NCI-H345 (cell line): ENCODE results near the gene NOSIP.

Source experiments
- DNase-seq: peaks from one replicate; lab custom pipeline; 2025; lab: John Stamatoyannopoulos, UW

The NOSIP gene

DNA sequence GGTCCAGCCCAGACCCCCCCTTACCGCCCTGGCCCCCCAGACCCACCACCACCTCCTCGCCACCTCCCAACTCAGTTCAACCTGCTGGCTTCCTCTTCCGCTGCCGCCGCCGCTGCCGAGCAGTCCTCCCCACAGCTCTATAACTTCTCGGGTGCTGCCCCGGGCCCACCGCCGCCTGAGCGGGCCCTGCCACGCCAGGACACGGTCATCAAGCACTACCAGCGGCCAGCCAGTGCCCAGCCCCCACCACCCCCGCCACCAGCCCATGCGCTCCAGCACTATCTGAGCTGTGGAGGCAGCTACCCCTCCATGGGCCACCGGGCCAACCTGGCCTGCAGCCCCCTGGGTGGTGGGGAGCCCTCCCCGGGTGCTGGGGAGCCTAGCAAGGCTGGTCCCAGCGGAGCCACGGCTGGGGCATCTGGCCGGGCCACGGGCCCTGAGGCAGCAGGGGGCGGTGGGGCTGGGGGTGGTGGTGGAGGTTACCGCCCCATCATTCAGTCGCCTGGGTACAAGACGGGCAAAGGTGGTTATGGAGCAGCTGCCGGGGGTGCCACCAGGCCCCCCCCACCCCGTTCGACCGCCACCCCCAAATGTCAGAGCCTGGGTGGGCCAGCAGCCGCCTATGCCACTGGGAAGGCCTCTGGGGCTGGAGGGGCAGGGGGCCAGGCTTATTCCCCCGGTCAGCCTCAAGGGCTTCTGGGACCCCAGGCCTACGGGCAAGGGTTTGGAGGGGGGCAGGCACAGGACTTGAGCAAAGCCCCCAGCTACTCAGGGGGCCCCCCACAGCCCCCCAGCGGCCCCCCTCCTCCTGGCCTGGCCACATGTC, 14.8 kb upstream of the NOSIP start:
- no peak for DNase-seq

- no peak for DNase-seq
Measured at GRCh38 chr19:49594157-49594992, 14.0 kb upstream of the NOSIP start.

- DNase-seq = peak; percentile 11
Measured at GRCh38 chr19:49593233-49594113, 13.1 kb upstream of the NOSIP start.

DNA sequence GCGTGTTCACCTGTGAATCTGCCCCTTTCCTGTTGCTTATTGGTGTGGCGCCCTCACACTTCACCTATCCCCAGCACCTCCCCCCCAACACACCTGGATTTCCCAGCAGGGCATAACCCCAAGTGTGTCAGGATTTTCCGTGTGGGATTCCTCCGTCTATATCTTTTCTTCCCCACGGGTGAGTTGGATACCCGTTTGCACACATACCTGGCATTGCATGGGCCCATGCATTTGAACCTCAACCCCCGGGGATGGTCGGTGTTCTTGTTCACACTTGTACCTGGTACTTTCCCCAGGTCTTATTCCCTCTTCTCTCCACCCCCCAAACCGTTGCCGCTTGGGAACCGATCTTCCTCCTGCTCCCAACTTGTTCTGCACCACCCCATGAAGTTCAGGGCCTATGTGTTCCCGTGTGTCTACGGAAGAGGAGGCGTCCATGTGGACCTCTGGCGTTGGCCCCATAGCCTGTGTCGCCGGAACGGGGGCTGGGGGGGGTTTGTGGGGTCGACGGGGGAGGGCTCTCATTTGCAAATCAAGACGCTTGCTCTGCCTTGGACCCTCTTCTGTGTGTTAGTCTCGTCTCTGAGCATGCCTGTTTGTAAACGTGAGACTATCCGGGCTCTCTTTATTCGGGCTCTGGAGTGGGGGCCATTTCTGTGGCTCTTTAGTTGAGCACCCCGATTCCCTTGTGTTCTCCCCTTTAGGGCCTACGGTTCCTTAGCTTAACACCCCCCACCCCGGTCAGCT, 12.3 kb upstream of the NOSIP start:
- DNase-seq = no peak

- peak; percentile 57 for DNase-seq
Measured at GRCh38 chr19:49591731-49592485, 11.6 kb upstream of the NOSIP start.

DNA sequence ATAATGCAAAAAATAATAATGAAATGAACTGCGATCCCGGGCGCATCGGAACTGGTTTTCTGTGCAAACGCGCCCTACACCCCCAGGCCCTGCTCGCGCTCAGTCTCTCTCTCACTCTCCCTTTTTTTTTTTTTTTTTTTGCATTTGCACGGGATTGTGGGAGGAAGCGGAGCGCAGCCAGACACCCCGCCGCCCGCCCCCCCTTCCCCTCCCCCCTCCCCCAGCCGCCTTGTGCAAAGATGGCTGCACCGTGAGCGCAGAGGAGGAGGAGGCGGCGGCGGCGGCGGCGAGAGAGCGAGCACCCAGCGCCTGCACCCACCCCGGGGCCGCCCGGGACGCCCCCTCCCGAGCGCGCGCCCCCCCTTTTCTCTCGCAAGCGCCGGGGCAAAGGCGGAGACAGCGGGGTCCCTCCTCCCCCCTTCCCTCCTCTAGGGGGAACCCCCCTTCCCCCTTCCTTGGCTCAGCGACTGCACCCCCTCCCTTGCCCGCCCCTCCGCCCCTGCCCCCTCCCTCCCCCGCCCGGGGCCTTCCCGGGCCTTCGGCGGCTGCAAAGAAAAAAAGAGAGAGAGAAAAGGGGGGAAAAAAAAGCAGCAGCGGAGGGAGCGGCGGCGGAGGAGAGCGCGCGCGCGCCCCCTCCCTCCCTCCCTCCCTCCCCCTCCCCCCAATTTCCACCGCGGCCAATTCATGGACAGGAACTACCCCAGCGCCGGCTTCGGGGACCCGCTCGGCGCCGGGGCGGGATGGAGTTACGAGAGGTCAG, 10.8 kb upstream of the NOSIP start, which contains the start of gene PRR12:
Gene PRR12, plus strand, starts transcription at position 212 of the 760 bp plus-strand sequence. Its CDS starts 473 bp downstream, at position 685.
- DNase-seq = peak; percentile 65

- DNase-seq = peak; percentile 96
Measured at GRCh38 chr19:49590071-49590970, 10.0 kb upstream of the NOSIP start.

- DNase-seq = no peak
Measured at GRCh38 chr19:49589502-49589905, 9.1 kb upstream of the NOSIP start.

- DNase-seq = no peak
Measured at GRCh38 chr19:49588365-49589122, 8.2 kb upstream of the NOSIP start.

DNA sequence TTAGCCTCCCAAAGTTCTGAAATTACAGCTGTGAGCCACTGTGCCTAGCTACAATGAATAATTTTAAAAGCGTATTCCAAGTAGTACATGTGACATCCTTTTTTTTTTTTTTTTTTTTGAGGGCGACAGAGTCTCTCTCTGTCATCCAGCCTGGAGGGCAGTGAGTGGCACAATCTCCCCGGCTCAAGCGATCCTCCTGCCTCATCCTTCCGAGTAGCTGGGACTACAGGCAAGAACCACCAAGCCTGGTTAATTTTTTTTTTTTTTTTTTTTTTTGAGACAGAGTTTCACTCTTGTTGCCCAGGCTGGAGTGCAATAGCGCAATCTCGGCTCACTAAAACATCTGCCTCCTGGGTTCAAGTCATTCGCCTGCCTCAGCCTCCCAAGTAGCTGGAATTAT, 6.9 kb upstream of the NOSIP start:
- no peak for DNase-seq

DNA sequence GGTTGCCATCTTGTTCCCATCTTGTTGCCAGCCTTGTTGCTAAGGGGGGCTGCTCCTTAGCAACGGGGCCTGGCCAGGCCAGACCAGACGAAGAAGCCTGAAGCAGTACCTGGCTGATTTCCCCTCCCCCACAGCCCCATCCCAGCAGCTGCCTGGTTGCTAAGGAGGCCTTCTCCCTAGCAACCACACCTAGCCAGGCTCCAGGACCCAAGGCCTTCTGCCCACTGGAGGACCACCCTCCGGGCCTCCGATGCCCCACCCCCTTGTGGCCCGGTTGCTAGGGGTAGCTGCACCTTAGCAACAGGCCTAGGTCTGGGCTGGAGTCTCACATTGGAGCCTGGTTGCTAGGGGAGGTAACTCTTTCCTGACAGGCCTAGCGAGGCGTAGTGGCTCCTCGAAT, 4.7 kb upstream of the NOSIP start:
- peak; percentile 10 for DNase-seq

DNA sequence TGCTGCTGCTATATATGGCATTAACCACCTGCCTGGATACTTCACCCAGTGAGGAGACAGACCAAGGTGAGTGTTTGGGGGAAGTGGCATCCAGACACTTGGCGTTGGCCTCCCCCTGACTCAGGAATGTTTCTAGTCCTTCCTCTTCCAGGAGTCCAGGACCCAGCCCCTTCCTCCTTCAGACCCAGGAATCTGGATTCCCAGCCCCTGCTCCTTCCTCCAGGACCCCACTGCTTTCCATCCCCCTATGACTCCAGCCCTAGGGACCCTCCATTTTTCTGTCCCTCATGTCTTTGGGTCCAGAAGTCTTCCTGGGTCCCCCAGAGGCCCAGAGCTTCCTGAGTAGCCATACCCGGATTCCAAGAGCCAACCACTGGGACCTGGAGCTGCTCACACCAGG, 2.9 kb upstream of the NOSIP start:
- DNase-seq = no peak

- DNase-seq = no peak
Measured at GRCh38 chr19:49581007-49581508, 702 bp upstream of the NOSIP start, which contains the start of gene PRRG2. Gene PRRG2, plus strand, starts transcription at chr19:49581316. Its CDS starts 1,904 bp downstream, at chr19:49583220.

- no peak for DNase-seq
Measured at GRCh38 chr19:49579947-49580263, 451 bp downstream of the NOSIP start.

DNA sequence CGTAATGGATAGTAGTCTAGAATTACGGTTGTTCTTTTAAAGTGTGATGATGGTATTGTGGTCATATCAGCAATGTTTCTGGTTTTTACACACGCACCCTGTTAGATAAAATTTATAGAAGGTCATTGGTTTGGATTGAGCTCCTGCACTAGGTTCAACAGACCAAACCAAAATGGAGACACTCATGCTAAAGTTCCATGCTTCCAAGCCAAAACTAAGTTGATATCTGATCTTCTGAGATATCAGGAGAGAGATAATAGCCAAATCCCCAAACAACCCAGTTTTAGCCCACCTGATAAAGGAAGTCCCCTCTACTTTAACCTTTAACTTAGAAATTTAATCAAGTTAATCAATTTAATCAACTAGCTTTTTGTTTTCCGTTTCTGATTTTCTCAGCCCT, 1.2 kb downstream of the NOSIP start:
- DNase-seq = no peak

DNA sequence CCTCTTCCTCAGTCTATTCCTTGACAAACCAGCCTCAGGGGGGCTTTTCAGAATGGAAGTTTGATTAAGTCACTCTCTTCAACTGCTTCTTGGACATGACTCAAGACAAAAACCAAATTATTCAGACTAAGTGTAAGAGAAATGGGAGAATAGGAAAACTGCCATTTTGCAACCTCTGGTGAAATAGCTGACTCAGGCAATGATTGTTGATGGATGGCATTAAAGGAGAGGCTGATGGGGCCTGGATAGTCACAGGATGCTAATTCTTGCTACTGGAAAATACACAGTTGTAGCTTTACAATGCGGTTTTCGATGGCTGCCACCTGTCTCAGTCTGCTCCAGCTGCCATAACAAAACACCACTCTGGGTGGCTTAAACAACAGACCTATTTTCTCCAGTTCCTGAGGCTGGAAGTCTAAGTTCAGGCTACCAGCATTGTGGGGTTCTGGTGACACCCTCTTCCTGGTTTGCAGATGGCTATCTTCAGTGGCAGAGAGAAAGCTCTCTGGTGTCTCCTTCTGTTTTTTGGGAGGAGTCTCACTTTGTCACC, 6.1 kb downstream of the NOSIP start:
- no peak for DNase-seq

DNA sequence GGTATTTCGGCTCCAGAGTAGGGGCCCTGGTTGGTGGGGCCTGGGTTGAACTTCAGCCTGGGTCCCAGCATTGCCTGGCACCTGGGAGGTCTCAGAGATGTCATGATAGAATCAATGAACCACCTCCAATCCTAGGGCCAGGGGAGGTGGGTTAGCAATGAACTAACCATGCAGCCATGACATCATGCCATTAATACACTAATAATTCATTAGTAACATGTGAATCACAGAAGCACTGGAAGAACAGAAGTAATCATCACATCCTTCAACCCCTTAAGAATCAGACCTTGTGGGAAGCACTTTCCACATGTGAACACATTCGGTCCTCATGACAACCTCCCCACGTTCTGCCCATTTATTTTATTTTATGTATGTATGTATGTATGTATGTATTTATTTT, 6.9 kb downstream of the NOSIP start:
- DNase-seq = no peak

DNA sequence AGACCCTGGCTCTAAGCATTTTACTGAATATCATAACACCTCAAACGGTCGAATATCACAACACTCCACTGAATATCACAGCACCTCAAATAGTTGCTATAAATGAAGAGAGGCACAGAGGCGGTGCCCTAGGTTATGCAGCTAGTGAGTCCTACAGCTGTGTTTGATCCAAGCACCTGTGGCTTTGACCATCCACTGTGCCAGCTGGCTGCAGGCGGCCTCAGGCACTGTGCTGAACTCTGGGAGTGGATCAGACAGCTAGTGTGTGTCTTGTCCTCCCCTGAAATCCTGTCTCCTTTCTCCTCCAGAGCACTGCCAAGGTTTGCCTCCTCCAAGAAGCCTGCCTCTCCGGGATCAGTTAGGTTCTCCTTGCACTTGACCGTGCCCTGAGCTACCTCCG, 7.3 kb downstream of the NOSIP start:
- no peak for DNase-seq
